Left lobe of liver (tissue), 2 donors: Measurements from ENCODE around the gene CPD. TPM values are rescaled to one million over a fixed set of nuclear protein-coding genes. Genes with fewer than 3 reads are reported as not detected.
"Not testable (repeated sequence)": the region's sequence is repeated elsewhere in the genome, so short reads cannot be mapped to it uniquely, and the experiment has no call there.

ENCODE experiments used
- ATAC-seq: fragments of 200-7000 bp; cut with Tn5 transposase; one replicate; pipeline ENCODE4 v1.9.1; 2020; ENCODE audit warnings: mild to moderate bottlenecking, moderate library complexity
- DNase-seq: peaks from one replicate; pipeline ENCODE4 v3.0.0-alpha.2; 2020; ENCODE audit warnings: low spot score
- total RNA-seq: library from RNA; stranded (reverse); gene quantifications from one replicate; pipeline ENCODE4 v1.2.1, GENCODE V29; 2021
- donor health status: DM: no; HTN: no; CAD: no; lungs with moderate emphysema.
- donor health status: DM: no; HTN: yes; CAD: no.

Gene CPD
- total RNA-seq, 1 donor from 2014 or later: 33.8 TPM

DNA sequence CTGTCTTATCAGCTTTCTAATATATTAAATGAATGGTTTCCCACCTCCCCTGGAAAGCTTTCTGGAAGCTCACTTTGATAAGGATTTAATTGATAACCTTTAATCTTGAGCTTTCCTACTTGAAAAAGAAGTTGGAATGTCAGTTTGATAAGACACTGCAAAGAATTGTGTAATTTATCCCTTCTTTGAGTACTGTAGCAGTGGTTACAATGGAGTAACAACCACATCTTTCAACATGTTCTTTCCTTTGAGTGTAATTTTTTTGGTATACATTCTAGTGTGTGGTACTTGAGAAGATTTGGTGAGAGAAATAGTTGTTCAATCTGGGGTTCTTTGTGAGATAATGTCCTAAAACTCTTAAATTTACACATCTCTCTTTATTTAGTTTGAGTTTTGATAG, 43.4 kb downstream of the CPD start:
- no peak for ATAC-seq

DNA sequence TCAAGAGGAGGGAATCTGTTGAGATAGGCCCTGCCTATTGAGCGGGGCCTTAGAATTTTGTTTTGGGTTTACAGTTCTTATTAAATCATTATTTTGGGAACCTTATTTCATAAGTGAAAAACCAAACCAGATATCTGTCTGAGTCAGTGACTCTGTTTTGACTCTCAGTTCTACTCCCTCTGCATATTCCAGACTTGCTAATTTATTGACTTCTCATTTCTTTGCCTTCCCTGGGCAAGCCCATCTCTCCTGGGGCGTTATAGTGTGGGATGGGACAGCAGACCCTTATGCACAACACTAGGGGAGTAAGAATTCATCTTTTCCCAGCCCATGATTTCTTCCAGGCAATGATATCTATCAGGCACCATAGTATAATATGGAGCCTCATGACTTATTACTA, 45.7 kb downstream of the CPD start:
- ATAC-seq (no peak), DNase-seq (no peak)

More for the DNA sequence above, 43.4 kb downstream of the CPD start:
- DNase-seq: no peak

GRCh38 chr17:30426292-30426691, 47.6 kb downstream of the CPD start:
- DNase-seq (no peak), ATAC-seq (no peak)

- ATAC-seq: no peak
Measured at GRCh38 chr17:30427611-30428010, 48.9 kb downstream of the CPD start.

DNA sequence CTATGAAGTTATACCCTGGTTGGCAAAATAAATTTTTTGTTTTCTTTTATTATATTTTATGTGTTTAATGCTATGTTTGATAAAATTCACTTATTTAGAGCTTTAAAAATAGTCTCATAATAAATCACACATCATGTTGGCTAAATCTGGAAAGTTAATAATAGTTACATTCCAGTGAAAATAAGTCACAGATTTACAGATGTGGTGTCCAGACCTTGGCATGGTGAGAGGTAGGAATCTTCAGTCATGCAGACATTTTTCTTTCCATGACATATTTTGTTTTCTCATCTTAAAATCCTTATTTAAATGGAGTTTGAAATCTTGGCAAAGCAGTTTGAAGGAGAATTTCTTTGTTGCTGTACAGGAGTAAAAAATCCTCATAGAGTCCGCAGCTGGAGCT, 50.4 kb downstream of the CPD start:
- DNase-seq: no peak
- ATAC-seq: no peak

More at GRCh38 chr17:30427611-30428010, 48.9 kb downstream of the CPD start:
- DNase-seq: no peak

DNA sequence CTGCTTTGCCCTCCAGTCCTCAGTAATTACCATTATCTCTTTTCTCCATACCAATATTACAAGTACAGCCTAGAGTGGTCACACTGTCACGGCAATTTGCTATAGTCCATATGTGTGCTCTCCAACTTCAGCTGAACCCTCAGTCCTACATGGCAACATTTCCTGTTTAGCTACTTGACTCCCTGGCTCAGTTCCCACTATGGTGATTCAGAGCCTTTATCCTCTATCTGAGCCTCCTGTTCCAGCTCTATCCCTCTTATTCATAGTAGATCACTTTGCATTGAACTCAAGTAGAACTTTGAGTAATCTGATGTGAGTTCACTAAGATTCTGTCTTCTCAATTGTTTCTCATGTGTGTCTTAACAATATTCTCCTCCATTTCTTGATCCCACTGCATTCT, 54.8 kb downstream of the CPD start:
- no peak for DNase-seq
- no peak for ATAC-seq

- no peak for DNase-seq
- ATAC-seq: no peak
Measured at GRCh38 chr17:30436729-30437128, 58.0 kb downstream of the CPD start.

GRCh38 chr17:30443721-30444120, 65.0 kb downstream of the CPD start:
- DNase-seq: no peak
- ATAC-seq: no peak

DNA sequence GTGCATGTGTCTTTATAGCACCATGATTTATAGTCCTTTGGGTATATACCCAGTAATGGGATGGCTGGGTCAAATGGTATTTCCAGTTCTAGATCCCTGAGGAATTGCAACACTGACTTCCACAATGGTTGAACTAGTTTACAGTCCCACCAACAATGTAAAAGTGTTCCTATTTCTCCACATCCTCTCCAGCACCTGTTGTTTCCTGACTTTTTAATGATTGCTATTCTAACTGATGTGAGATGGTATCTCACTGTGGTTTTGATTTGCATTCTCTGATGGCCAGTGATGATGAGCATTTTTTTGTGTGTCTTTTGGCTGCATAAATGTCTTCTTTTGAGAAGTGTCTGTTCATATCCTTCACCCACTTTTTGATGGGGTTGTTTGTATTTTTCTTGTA, 67.9 kb downstream of the CPD start:
- ATAC-seq, DNase-seq: not testable (repeated sequence)

DNA sequence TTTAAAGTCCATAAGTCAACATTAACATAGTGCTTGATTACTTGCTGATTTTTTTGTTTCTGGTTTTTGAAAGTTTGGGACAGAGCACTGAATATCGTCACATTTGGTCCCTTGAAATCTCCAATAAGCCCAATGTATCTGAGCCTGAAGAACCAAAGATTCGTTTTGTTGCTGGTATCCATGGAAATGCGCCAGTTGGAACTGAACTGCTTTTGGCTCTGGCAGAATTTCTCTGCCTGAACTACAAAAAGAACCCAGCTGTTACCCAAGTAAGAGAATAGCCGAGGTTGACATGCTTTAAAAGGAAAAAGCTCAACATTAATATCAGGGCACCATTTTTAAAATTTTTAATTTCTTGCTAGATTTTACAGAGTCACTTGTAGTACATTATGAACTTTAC, 70.8 kb downstream of the CPD start:
- peak; percentile 84 for ATAC-seq
- peak; percentile 73 for DNase-seq

- peak; percentile 92 for ATAC-seq
- peak; percentile 58 for DNase-seq
Measured at GRCh38 chr17:30450125-30451027, 71.6 kb downstream of the CPD start.

- ATAC-seq (no peak), DNase-seq (no peak)
Measured at GRCh38 chr17:30454635-30455034, 75.9 kb downstream of the CPD start.

DNA sequence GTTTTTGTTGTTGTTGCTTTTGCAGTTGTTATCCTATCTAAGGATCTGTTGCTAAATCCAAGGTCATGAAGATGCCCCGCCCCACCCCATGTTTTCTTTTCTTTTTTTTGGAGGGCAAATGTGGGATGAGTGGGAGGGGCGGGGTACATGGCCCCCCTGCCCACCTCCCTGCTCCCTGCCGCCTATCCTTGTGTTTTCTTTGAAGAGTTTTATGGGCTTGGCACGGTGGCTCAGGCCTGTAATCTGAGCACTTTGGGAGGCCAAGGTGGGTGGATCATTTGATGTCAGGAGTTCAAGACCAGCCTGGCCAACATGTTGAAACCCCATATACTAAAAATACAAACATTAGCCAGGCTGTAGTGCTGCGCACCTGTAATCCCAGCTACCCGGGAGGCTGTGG, 79.6 kb downstream of the CPD start:
- no peak for ATAC-seq
- DNase-seq: no peak

DNA sequence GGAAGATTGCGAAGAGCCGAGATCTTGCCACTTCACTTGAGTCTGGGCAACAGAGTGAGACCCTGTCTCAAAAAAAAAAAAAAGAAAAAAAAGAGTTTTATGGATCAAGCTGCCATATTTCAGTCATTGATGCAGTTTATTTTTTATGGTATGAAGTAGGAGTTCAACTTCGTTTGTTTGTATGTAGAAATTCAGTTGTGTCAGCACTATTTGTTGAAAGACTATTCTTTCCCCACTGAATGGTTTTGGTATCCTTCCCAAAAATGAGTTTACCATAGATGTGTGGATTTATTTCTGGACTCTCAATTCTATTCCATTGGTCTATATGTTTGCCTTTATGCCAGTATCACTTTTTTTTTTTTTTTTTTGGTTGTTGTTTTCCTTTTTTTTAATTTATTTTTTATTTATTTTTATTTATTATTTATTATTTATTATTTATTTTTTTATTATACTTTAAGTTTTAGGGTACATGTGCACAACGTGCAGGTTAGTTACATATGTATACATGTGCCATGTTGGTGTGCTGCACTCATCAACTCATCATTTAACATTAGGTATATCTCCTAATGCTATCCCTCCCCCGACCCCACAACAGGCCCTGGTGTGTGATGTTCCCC, 80.2 kb downstream of the CPD start:
- not testable (repeated sequence) for ATAC-seq, DNase-seq

DNA sequence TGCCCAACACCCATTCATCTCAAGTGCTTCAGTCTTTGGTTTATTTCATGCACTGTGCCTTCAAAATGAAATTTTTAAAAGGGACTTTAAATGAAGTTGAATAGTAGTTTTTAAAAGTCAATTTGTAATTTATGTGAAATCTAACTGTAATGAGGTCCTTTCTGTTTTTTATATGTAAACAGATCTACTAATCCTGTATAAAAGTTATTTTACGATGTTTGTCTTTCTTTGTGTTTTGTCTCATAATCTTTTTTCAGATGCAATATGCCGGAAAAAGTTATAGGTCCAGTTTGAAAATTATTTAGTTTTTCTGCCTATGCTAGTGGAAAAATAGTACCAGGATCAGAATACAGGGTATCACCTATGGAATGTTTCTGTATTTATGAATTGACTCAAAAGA, 89.7 kb downstream of the CPD start:
- ATAC-seq (no peak), DNase-seq (no peak)

- no peak for DNase-seq
Measured at GRCh38 chr17:30472238-30472890, 93.6 kb downstream of the CPD start.

DNA sequence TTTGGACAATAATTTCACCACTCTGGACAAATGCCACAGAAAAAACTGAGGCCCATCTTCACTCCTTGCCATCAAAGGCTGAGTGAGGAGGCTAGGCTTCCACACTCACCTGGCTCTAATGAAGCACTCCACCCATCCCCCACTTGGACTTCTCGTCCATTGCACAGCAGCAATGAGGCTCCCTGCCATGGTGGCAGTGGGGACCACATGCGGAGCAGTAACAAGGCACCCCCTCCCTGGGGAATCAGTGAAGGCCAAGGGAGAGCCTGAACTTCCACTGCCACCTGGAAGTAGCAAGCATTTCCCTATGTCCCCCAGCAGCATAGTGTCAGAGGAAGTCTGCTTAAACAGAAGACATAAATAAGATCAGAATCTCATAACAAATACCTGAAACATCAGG, 96.5 kb downstream of the CPD start:
- ATAC-seq (no peak), DNase-seq (no peak)

More at GRCh38 chr17:30472238-30472890, 93.6 kb downstream of the CPD start:
- no peak for ATAC-seq

DNA sequence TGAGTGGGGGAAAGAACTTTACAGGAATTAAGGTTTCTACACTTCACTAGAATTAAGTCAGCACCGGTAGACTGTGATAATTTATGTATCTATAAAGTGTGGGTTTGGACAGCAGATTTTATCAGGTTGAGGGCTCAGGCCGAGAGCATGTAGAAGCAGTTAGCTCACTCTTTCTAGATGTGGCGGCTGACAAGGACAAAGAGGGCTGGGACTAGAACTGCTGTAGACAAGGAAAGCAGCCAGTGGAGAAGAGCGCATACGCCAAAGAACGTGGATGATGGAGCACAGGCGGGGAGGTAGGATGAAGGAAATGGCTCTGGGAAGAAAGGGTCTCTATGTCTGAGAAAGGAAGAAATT, 98.0 kb downstream of the CPD start:
- ATAC-seq (peak; percentile 20), DNase-seq (no peak)

DNA sequence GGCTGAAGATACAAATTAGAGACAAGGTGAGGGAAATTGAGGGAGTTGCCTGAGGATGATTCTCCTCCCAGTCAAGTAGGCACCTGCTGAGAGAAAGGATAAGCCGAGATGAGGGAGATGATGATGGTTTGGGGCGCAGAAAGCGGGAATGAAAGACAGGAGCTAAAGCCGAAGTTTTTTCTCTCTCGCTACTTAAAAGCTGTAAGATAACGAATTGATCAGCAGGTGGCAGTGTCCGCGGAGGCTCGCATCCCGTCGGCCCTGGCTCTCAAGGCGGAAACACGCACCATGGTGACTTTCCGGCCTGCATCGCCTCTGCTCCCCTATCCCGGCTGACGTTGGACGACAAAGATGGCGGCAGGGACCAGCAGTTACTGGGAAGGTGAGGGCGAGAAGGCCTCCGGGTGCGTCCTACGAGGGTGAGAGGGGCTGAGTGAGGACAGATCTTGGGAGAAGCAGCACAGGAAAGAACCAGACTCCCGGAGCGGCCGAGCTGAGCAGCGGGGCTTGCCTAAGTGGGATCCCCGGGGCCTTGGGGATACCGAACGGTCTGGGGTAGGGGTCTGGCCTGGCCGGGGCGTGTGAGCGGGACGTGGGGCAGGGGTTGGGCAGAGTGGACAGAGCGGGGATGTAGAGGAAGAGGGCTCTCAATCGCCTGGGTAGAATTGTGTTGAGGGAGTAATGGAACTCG, 98.5 kb downstream of the CPD start, which contains the start of gene GOSR1:
GOSR1 (plus strand) TSS at position 326 of the 691 bp plus-strand sequence; CDS start at position 352, 26 bp downstream.
- DNase-seq: peak; percentile 94

GRCh38 chr17:30477774-30478115, 99.0 kb downstream of the CPD start:
- no peak for DNase-seq
- peak; percentile 16 for ATAC-seq

More for the DNA sequence above, 98.5 kb downstream of the CPD start, which contains the start of gene GOSR1:
- ATAC-seq: peak; percentile 100

DNA sequence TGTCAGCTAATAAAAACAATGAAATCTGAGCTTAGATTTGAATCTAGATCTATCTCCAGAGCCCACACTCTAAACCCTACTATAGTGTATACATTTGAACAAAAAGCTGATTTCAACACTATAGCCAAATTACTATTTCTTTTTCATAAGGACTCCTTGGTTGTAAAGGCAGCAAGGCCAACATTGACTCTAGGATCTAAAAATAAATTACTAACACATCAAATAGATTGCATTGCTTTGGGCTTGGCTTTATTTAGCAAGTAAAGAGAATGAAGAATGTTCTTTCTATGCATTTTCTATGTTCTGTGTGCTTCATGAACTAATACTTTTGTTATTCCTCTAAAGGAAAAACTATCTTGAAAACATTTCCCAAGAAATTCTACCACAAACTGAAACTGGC, 103.8 kb downstream of the CPD start:
- no peak for DNase-seq
- no peak for ATAC-seq
